HG02763 (cell line): Measurements from ENCODE around the gene SLC37A3.
"Not testable (repeated sequence)": the region's sequence is repeated elsewhere in the genome, so short reads cannot be mapped to it uniquely, and the experiment has no call there.

Experiments
- ATAC-seq: cut with Tn5 transposase; IDR thresholded peaks from one replicate; pipeline ENCODE4 v1.9.1; 2021; ENCODE audit warnings: mild to moderate bottlenecking, moderate library complexity; ENCODE audit not compliant: unreplicated experiment

The SLC37A3 gene

DNA sequence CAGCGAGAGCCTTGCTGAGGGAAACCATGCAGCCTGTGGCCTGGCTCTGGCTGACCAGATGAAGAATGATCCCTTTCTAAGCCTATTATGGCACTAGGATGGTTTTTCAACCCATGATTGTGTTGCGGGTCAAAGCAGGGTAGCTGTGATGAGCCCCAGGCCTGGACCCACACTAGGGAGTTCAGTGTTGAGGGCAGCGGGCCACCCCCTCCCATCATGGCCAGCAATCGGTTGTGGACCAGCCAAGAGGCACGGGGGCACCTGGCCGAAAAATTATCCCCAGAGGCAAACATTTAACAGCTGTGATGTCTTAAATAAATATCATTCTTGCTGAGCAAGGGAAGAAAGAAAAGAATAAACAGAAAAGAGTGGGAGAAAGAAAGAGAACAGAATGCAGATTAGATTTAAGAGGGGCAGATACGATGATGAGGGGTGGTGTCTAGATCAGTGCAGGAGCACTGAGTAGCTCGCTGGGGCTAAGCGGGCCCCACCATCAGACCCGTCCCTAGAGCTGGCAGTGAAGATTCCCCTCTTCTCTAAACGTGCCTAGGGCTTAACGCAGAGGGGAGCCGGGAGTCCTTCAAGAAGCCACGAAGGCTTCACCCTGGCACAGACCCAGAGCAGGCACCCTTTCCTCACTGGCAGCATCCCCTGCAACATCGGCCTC is 82.7 kb downstream of the SLC37A3 start:
- ATAC-seq, result no peak

DNA sequence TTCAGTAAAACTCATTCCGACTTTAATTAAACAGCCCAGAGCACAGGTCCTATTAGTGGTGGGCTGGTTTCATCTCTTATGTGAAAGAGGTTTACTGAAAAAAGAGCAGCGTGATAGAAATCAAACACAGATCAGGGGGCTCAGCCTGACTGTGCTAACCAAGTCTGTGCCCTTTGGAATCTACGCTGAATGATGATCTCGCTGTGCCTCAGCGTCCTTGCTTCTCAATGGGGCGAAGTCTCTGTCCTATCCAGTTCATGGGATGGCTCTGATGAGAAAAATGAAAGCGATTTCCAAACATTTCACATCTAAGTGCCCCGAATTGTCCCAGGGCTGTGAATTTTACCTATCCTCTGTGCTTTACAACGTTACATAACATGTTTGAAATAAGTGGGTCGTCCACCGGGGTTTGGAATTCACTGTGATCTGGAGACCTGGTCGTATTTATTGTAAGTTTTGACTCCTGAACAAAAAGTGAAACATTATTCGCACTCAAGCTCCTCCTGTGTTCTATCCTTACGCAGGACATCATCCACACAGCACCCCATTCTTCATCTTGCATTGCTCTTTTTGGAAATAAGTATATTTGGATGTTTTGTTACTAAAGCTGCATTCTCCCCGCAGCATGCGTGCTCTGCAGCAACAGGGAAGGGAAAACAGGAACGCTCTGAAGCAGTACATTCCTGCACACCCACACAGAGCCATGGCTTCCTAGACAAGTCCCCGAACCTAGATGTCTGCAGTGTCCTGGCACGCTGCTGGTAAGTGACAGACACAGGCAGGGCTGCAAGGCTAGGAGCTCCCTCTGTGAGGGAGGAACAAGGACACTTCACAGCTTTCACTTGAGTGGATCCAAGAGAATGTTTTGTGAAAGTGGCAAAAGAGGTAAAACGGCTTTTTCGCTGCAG is 83.5 kb downstream of the SLC37A3 start:
- no peak for ATAC-seq

DNA sequence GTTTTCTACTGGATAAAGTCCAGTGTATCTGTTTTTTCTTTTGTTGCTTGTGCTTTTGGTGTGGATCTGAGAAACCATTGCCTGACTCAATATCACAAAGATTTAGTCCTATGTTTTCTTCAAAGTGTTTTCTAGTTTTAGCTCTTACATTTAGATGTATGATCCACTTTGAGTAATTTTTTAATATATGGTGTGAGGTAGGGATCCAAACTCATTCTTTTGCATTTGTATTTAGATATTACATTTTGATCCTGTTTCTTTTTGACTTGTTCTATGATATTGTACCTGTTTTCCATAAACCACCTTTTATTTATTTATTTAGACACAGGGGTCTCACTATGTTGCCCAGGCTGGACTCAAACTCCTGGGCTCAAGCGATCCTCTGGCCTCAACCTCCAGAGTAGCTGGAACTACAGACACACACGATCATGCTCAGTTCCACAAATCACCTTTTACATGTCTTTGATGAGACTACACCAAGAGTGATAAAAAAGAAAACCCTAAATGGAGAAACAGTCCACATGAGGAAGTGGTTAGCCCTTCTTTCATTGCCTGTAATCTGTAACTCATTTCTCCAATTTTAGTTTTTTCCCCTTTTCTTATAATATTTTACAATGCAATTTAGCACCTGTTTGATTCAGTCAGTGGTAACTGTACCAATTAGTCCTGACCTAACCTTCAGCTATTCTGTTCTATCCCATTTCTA is 86.0 kb downstream of the SLC37A3 start:
- ATAC-seq, result no peak

DNA sequence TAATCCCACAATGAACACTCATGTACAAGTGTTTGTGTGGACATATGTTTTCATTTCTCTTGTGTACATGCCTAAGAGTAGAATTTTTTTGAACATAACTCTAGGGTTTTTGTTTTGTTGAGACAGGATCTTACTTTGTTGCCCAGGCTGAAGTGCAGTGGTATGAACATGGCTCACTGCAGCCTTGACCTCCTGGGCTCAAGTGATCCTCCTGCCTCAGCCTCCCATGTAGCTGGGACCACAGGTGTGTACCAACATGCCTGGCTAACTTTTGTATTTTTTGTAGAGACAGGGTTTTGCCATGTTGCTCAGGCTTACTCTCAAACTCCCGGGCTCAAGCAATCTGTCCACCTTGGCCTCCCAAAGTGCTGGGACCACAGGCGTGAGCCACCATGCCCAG is 87.2 kb downstream of the SLC37A3 start:
- ATAC-seq, result not testable (repeated sequence)

DNA sequence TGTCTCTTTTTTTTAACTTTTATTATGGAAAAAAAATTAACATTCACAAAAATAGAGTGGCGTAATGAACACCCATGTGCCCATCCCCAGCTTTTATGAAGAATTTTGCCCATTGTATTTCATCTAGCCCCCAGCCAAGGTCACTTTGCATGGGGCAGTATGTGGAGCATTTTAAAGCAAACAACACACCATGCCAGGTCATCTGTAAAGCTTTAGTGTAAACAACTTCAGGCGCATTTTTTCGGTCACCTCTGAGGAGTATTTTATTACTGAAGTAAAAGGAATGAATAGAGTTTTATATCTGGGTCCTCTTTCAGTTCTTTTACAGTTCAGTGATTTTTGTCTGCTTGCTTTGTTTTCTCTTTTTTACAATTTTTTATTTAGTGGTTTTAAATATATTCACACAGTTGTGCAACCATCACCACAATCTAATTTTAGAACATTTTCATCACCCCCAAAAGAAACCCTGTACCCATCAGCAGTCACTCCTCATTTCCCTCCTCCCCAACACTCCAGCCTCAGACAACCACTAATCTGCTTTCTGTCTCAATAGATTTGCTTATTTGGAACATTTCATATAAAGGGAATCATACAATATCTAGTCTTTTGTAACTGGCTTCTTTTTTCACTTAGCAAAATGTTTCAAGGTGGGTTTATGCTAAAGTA is 87.9 kb downstream of the SLC37A3 start:
- no peak for ATAC-seq

DNA sequence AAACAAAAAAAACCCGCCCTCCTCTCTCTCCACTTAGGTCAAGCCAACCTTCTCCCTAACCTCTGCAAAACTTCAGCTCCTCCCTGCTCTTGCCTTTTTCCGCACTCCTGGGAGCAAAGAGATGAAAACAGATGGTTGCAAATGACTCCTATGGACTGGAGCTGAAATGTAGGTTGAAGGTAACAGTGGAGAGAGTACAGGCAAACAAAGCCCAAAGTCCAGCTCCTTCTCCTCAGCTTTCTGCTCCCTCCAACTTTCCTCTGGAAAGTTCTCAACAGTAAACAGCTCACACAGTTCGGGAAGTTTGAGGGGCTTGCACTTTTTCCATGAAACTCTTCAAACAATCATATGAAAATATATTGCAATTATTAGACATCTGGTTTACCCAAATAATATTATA is 90.3 kb downstream of the SLC37A3 start:
- ATAC-seq, result no peak

DNA sequence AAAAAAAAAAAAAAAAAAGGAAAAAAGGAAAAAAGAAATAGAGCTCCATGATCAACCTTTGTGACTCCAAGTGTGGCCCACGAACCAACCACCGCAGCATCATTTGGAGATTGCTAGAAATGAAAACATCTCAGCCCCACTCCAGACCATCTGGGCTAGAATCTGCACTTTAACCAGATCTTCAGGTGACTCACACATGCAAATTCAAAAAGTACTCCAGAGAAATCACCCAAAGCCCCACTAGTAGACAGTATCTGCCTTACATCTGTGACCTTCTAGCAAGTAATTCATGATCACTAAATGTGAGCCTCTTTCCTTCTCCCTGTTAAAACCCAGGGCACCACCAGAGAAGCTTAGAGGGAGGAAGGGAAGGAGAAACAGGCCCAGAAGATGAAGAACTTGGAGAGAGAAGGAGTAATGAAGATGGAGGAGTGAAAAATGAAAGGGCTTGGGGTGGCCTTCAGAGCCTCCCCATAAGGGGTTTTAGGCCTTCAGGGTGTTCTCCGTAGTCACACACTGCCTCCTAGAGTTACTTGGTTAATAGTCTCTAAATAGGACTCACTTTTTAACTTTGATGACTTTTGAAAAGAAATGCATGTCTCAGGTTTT is 94.0 kb downstream of the SLC37A3 start:
- no peak for ATAC-seq

DNA sequence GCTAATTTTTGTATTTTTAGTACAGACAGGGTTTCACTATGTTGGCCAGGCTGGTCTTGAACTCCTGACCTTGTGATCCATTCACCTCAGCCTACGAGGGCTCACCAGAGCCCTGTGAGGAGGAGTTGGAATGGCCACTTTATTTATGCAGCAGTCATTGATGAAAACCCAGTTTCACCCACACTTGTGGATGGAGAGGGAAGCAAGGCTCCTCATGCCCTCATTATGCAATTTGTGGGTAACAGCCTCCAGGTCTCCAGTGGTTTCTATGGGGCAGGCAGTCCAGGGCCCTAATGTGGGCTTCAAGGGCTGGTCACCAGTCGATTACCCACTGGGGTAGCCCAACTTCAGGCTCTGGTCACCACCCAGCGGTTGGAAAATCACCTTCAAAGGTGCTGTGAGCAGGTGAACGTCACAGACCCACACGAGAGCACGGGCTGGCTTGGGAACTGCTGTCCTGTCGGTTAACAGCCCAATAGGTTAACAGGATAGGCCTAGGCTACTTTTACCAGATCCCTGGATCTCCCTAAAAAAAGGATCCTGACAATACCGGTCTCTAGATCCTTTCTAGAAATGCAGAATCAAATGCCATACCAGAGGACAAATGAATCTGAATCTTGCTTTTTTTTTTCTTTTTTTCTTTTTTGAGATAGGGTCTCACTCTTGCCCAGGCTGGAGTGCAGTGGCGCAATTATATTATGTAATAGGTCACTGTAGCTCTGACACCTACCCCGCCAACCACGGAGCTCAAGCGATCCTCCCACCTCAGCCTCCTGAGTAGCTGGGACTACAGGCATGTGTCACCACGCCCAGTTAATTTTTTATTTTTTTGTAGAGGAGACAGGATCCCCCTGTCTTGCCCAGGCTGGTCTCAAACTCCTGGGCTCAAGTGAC is 97.8 kb downstream of the SLC37A3 start:
- ATAC-seq, result no peak

DNA sequence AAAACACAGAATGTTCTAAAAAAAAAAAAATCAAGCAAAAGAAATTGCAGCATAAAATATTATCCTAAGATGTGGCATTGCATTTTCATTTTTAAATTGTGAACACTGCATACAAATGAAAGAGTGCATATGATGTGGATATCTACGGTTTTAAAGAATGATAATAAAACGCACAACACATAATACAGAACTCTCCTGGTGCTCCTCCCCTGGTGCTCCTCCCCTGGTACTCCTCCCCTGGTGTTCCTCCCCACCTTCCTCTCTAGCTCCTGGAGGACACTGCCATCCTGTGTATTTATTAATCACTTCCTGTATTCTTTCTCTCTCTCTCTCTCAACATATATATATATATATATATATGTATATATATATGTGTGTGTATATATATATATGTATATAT is 100.1 kb downstream of the SLC37A3 start:
- no peak for ATAC-seq

DNA sequence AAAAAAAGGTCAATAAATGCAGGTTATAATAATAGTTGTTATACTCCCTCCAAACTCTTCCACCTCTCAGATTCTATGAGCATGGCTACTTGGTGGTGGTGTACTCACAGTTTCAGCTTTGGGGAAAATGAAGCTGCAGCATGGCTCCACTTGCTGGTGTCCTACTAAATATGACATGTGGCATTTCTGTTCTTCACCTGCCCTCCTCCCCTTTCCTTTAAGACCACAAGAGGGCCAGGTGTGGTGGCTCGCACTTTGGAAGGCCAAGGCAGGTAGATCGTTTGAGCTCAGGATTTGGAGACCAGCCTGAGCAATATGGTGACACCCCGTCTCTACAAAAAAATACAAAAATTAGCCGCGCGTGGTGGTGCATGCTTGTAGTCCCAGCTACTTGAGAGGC is 101.1 kb downstream of the SLC37A3 start:
- ATAC-seq, result no peak

DNA sequence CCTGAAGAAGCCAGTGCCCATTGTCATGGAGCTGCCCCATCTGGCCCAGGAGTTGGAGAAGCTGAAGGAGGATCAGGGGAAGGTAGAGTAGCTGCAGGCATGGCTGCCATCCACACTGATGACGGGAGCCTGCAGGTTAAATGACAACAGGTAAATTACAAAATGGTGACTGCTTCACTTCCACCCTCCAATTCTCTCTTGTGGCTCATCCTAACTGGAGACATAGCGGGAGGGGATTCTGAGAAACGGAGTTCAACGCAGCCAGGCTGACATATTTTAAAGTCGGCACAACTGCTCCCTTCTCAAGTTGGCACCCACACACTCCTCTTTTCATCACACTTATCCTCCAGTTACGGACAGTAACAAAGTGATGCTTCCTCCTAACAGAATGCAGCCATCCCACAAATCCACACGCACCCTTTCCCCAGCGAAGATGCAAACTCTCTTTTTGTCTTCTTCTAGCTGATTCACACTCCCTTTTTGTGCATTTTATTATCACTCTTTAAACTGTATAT is 103.0 kb downstream of the SLC37A3 start:
- ATAC-seq, result no peak

DNA sequence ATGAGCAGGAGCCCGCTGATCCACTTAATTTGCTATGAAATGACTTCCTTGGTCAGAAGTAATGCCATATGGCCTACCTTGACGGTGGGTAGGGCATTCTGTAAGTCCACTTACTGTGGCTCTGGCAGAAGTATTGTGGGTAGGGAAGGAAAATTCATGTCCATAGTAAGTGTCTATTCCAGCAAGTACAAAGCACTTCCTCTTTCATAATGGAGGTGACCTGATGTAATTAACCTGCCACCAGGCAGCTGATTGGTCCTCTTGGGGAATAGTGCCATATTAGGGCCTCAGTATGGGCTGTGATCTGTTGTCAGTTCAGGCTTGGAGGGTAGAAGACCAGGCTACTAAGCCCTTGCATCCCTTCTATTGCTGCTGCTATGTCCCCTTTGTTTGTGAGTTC is 103.9 kb downstream of the SLC37A3 start:
- ATAC-seq, result no peak

DNA sequence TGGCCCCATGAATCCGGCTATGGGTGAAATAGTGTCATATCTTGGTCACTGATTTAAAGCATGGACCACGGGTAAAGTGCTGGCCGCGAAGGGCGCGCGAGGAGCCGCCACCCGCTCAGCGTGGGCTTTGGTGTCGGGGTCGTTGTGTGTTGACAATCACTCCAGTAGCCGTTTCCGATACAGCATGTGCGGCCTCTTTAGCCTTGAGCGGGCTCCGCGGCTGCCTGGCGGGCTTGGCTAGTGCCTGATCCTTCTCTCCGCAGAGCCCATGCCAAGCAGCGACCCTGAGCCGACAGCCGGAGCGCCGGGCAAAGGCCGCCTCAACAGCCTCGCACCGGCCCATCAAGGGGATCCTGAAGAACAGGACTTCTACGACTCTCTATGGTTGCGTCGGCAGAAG is 105.9 kb downstream of the SLC37A3 start:
- no peak for ATAC-seq

DNA sequence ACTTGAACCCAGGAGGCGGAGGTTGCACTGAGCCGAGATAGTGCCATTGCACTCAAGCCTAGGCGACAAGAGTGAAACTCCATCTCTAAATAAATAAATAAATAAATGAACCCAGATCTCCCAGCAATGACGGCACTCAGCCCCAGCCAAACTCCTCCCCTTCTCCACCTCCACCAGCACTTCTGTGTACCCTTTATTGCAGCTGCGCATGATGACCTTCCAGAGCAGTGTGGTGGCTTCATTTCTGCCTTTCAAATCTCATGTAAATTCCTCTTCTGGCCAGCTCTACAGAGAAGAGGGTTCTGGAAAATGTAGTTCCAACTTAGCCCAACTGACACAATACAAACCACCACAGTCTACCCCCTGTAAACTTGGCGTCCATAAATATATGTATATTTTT is 108.5 kb downstream of the SLC37A3 start:
- no peak for ATAC-seq

DNA sequence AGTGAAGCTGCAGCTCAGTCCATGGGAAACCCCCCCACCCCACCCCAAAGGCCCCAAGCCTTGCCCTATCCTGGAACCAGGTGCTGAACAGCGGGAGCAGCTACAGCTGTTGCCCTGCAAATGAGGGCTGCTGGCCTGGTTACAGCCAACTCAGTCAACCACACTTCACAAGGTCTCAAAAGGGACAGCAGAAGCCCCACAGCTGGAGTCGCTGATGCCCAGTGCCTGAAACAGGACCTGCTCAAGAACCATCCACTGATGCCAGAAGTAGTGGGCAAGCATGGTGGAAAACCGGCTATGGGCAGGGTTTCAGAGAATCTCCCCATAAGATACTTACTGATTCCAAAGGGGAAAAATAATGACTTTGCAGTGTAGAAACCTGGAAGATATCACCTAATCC is 110.3 kb downstream of the SLC37A3 start:
- no peak for ATAC-seq

DNA sequence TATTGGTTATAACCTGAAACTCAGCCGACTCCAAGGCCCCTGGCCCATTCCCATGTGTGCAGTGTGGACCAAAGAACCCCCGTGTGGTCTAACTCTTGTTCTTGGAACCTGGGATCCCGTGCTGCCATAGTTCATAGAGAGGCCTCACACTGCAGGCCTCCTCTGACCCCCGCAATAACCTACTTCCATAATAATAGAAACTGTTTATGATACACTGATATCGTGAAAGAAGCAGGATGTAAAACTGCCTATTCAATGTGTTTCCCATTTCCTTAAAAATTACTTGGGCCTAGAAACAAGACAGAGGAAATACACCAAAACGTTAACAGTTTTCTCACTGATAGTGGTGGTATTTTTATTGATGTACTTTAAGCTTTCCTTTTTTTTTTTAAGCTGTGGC is 112.4 kb downstream of the SLC37A3 start:
- no peak for ATAC-seq

DNA sequence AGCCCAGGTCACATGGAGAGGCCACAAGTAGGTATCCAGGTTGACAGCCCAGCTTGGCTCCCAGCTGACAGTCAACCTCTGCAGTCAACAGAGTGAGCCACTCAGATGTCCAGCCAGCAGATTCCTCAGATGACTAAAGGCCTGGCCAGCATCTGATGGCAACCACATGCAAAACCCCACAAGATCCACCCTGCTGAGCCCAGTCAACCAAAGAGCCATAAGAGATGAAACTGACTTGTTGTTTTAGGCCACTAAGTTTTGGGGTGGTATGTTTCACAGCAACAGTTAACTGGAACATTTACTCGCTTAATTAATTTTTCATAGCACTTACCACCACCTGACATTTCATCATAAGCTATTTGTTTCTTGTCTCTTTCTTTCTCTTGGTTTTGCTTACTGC is 114.3 kb downstream of the SLC37A3 start:
- ATAC-seq, result no peak
